ENCODE results near the gene PPFIA4.

- TF ChIP-seq, protein P1, sequence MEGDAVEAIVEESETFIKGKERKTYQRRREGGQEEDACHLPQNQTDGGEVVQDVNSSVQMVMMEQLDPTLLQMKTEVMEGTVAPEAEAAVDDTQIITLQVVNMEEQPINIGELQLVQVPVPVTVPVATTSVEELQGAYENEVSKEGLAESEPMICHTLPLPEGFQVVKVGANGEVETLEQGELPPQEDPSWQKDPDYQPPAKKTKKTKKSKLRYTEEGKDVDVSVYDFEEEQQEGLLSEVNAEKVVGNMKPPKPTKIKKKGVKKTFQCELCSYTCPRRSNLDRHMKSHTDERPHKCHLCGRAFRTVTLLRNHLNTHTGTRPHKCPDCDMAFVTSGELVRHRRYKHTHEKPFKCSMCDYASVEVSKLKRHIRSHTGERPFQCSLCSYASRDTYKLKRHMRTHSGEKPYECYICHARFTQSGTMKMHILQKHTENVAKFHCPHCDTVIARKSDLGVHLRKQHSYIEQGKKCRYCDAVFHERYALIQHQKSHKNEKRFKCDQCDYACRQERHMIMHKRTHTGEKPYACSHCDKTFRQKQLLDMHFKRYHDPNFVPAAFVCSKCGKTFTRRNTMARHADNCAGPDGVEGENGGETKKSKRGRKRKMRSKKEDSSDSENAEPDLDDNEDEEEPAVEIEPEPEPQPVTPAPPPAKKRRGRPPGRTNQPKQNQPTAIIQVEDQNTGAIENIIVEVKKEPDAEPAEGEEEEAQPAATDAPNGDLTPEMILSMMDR (conservative IDR thresholded peaks at IDR 0.05 in 1 of 2, IDR thresholded peaks at IDR 0.05 in 1 of 2; ENCODE audit: extremely low read depth in 1 of 2, insufficient read depth in 1 of 2, low read depth in 1 of 2, low read length in 2 of 2): peak; percentile 21 to 47
- TF ChIP-seq EZH2 (IDR thresholded peaks at IDR 0.05; ENCODE audit: borderline replicate concordance, low read length): no peak
These were observed 12.0 kb downstream of the PPFIA4 start for GRCh38 chr1:203038217-203038741.

Measured in mammary epithelial cell (primary cell).